SU-DHL-6 (cell line): ENCODE data around the gene BNIP2.
A peak's percentile ranks its signal among the peaks of the same experiment; 100 is the strongest.

ENCODE experiments used
- H2AFZ ChIP-seq: fragments of 200-600 bp; sonication (generic); 2 replicates; pipeline ENCODE4 v1.6.1; 2014; ENCODE audit warnings: low read depth, mild to moderate bottlenecking, moderate library complexity, mixed read lengths, antibody characterized with exemption, low read length; ENCODE audit not compliant: severe bottlenecking
- H3F3A ChIP-seq: fragments of 200-600 bp; shearing (Covaris generic); 2 replicates; pipeline ENCODE4 v1.6.0; 2016; ENCODE audit warnings: antibody characterized with exemption, mild to moderate bottlenecking; ENCODE audit not compliant: insufficient read depth
- H3K27ac ChIP-seq: fragments of 200-600 bp; sonication (generic); 2 replicates; pipeline ENCODE4 v1.5.1; 2016; ENCODE audit warnings: low read depth, mild to moderate bottlenecking, low read length, moderate library complexity, mixed read lengths
- H3K27me3 ChIP-seq: fragments of 200-600 bp; sonication (generic), shearing (Covaris generic); 2 replicates; pipeline ENCODE4 v1.6.0; 2014; ENCODE audit warnings: mild to moderate bottlenecking, low read length
- H3K36me3 ChIP-seq: fragments of 200-600 bp; sonication (generic); 2 replicates; pipeline ENCODE4 v1.6.1; 2014; ENCODE audit warnings: mild to moderate bottlenecking, low read length, mixed read lengths
- H3K4me2 ChIP-seq: fragments of 300-600, 200-600 bp; shearing (Covaris generic), sonication (generic); 2 replicates; pipeline ENCODE4 v1.6.0; 2014; ENCODE audit warnings: low read length, low read depth, mild to moderate bottlenecking; ENCODE audit not compliant: poor library complexity, severe bottlenecking
- H3K4me3 ChIP-seq: fragments of 200-600 bp; sonication (generic); 2 replicates; pipeline ENCODE4 v1.5.1; 2014; ENCODE audit warnings: antibody characterized with exemption, low read length, mild to moderate bottlenecking, mixed read lengths; ENCODE audit not compliant: insufficient read depth, poor library complexity, severe bottlenecking
- H3K79me2 ChIP-seq: fragments of 200-600 bp; sonication (generic); 2 replicates; pipeline ENCODE4 v1.6.1; 2014; ENCODE audit warnings: mild to moderate bottlenecking, low read length, moderate library complexity; ENCODE audit not compliant: insufficient read depth
- H3K9ac ChIP-seq: fragments of 200-600 bp; sonication (generic); 2 replicates; pipeline ENCODE4 v1.7.0; 2014; ENCODE audit warnings: mild to moderate bottlenecking, low read length
- H3K9me2 ChIP-seq: fragments of 200-600 bp; sonication (generic); replicated peaks from 2 replicates; pipeline ENCODE4 v1.6.1; 2014; ENCODE audit warnings: low read length; ENCODE audit not compliant: insufficient read depth
- H3K9me3 ChIP-seq: fragments of 200-600 bp; sonication (generic); 2 replicates; pipeline ENCODE4 v1.6.1; 2014; ENCODE audit warnings: low read length, mixed read lengths; ENCODE audit not compliant: insufficient read depth
- H4K20me1 ChIP-seq: fragments of 200-600 bp; sonication (generic); 2 replicates; pipeline ENCODE4 v1.6.1; 2014; ENCODE audit warnings: low read depth, mild to moderate bottlenecking, antibody characterized with exemption, low read length, moderate library complexity, mixed read lengths
- EZH2phosphoT487 ChIP-seq: fragments of 200-600 bp; sonication (generic), shearing (Covaris generic); conservative IDR thresholded peaks from 2 replicates; pipeline ENCODE4 v1.6.1; 2018; ENCODE audit warnings: mild to moderate bottlenecking, antibody characterized with exemption, low read length, moderate library complexity, mixed read lengths
- TF ChIP-seq, protein P1 (sequence below): fragments of 200-600 bp; sonication (generic); IDR thresholded peaks from one replicate; pipeline ENCODE4 v1.5.1; 2017; ENCODE audit warnings: antibody characterized with exemption, mild to moderate bottlenecking, low read length, moderate library complexity; ENCODE audit not compliant: insufficient read depth, poor library complexity, severe bottlenecking

The BNIP2 gene

DNA sequence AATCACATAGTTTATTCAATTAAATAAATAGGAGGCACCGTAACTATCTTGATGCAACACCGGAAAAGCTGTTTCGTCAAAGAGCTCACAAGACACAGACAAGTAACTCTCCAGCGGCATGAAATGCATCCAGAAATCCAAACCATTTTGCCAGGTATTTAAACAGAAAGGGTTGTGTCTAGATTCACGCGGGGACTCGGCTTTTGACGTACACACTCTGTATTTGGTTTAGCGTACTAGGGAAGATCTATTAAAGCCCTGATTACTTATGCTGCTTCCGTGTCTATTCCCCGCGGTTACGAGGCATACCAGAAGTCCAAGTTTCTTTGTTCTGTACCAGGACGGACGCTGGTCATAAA is 718 bp downstream of the BNIP2 start:
- peaks cover 11% of the 10 kb centered on the region; the same call in 1 of the 2 replicates for H3K36me3 ChIP-seq
- peak overlapping the region; percentile 55 for H2AFZ ChIP-seq
- H3K27ac ChIP-seq = peak overlapping the region; percentile 78

DNA sequence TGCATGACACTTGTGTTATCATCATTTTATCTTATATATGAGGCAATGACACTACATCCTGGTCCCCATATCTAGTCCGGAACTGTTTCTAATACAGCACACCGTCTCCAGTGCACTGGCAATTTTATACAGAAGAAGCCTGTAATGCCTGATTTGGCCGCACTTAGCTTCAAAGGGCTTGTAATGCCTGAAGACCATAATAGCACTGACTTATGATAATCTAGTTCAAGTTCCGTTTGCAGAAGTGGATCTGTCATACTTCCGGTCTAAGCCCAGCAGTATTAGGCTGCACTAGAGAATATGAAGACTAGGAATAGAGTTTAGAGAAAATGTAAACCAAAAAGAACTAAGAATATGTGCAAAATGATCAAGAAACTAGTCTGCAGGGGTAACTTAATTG is 1.3 kb downstream of the BNIP2 start:
- Histone ChIP-seq H3K27ac (peak overlapping the region; percentile 78), H2AFZ (no peak overlapping the region), H3K4me2 (peak overlapping the region; percentile 84), H3K9me3 (no peaks in the 10 kb centered on the region), H3K9ac (peak overlapping the region; percentile 93), H4K20me1 (peaks cover 23% of the 10 kb centered on the region), H3K36me3 (peaks cover 12% of the 10 kb centered on the region; the same call in 1 of the 2 replicates), H3K9me2 (no peaks in the 10 kb centered on the region), H3K79me2 (peaks cover 62% of the 10 kb centered on the region), H3K27me3 (no peaks in the 10 kb centered on the region), H3K4me3 (peak overlapping the region; percentile 89), H3F3A (peaks cover 38% of the 10 kb centered on the region)
- TF ChIP-seq, protein P1, sequence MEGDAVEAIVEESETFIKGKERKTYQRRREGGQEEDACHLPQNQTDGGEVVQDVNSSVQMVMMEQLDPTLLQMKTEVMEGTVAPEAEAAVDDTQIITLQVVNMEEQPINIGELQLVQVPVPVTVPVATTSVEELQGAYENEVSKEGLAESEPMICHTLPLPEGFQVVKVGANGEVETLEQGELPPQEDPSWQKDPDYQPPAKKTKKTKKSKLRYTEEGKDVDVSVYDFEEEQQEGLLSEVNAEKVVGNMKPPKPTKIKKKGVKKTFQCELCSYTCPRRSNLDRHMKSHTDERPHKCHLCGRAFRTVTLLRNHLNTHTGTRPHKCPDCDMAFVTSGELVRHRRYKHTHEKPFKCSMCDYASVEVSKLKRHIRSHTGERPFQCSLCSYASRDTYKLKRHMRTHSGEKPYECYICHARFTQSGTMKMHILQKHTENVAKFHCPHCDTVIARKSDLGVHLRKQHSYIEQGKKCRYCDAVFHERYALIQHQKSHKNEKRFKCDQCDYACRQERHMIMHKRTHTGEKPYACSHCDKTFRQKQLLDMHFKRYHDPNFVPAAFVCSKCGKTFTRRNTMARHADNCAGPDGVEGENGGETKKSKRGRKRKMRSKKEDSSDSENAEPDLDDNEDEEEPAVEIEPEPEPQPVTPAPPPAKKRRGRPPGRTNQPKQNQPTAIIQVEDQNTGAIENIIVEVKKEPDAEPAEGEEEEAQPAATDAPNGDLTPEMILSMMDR = no peak

More for the DNA sequence above, 718 bp downstream of the BNIP2 start:
- Histone ChIP-seq H3K9me2 (no peaks in the 10 kb centered on the region), H4K20me1 (peaks cover 18% of the 10 kb centered on the region), H3K9me3 (no peaks in the 10 kb centered on the region), H3K27me3 (no peaks in the 10 kb centered on the region), H3F3A (peaks cover 38% of the 10 kb centered on the region), H3K4me3 (peak overlapping the region; percentile 89), H3K79me2 (peaks cover 57% of the 10 kb centered on the region), H3K4me2 (peak overlapping the region; percentile 84), H3K9ac (peak overlapping the region; percentile 93)
- TF ChIP-seq EZH2phosphoT487 = no peak
- TF ChIP-seq, protein P1 = no peak

DNA sequence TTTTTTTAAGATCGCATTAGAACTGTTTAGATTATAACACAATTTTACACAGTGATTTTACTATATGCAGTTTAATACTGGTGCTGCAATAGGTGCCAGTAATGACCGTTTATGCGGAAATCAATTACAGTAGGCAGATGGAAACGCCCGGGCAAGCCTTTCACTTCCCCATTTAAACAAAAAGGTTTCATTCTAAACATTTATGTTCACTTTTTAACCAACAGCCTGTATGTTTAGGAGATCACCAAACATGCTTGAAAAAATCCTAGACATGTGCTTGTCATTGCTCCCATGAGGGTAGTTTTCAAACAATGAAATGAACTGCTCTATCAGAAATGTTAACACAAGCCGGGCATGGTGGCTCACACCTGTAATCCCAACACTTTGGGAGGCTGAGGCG is 2.7 kb downstream of the BNIP2 start:
- peak overlapping the region; percentile 78 for H3K27ac ChIP-seq
- H4K20me1 ChIP-seq = peaks cover 30% of the 10 kb centered on the region
- H3K36me3 ChIP-seq = peaks cover 19% of the 10 kb centered on the region; the same call in 1 of the 2 replicates
- peak overlapping the region; percentile 84 for H3K4me2 ChIP-seq
- peak overlapping the region; percentile 27 for H3K9ac ChIP-seq
- no peak overlapping the region for H3K4me3 ChIP-seq
- H3K9me3 ChIP-seq = no peaks in the 10 kb centered on the region
- H3K79me2 ChIP-seq = peaks cover 70% of the 10 kb centered on the region
- no peak overlapping the region for H2AFZ ChIP-seq
- H3K9me2 ChIP-seq = no peaks in the 10 kb centered on the region
- H3K27me3 ChIP-seq = no peaks in the 10 kb centered on the region
- TF ChIP-seq, protein P1 = no peak
- no peak for TF ChIP-seq EZH2phosphoT487
- H3F3A ChIP-seq = peaks cover 38% of the 10 kb centered on the region
